Measurements from ENCODE around the gene TRIB2.
A peak's percentile ranks its signal among the peaks of the same experiment; 100 is the strongest.

Gene TRIB2

DNA sequence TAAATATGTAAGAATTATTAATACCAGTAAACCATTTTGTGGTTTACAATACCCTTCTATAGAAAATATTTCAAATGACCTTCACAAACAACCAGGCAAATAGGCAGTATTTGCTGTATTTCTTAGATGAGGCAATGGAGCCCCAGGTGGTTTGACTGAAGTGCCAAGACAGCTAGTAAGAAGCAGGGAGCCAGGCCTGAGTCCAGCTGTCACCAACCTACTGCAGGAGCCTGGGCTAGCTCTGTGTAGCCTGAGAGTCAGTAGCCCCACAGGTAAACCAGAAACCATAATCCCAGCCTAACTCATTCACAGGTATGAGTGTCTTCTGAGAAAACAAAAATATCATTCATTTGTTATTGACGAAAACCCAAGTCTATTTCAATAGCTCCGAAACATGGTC lies 45.6 kb downstream of the TRIB2 start:
- DNase-seq, result no peak
- Histone ChIP-seq H3K4me3 (ENCODE audit: low read depth, low read length) (no peak overlapping the region), H3K27me3 (replicated peaks) (no peaks in the 10 kb centered on the region), H3K36me3 (replicated peaks) (no peaks in the 10 kb centered on the region), H3K27ac (no peak overlapping the region)
- in situ Hi-C loops (cut with HindIII; ENCODE audit: low pct_ligation_motif_present, low sequenced_read_pairs), result no loop called here
- TF ChIP-seq CTCF (IDR thresholded peaks at IDR 0.05; ENCODE audit: low read depth, low read length, missing control alignments), result no peak

GRCh38 chr2:12762976-12763375 lies 46.2 kb downstream of the TRIB2 start:
- Histone ChIP-seq H3K4me3 (ENCODE audit: low read depth, low read length) (no peak overlapping the region), H3K36me3 (replicated peaks) (no peaks in the 10 kb centered on the region), H3K27me3 (replicated peaks) (no peaks in the 10 kb centered on the region), H3K27ac (no peak overlapping the region)
- DNase-seq, result no peak
- TF ChIP-seq CTCF (IDR thresholded peaks at IDR 0.05; ENCODE audit: low read depth, low read length, missing control alignments), result no peak
- in situ Hi-C loops (cut with HindIII; ENCODE audit: low pct_ligation_motif_present, low sequenced_read_pairs), result no loop called here

- in situ Hi-C loops (cut with HindIII; ENCODE audit: low pct_ligation_motif_present, low sequenced_read_pairs), result no loop called here
- DNase-seq, result no peak
- Histone ChIP-seq H3K4me3 (ENCODE audit: low read depth, low read length) (no peak overlapping the region), H3K27me3 (replicated peaks) (no peaks in the 10 kb centered on the region), H3K27ac (no peak overlapping the region), H3K36me3 (replicated peaks) (no peaks in the 10 kb centered on the region)
- TF ChIP-seq CTCF (IDR thresholded peaks at IDR 0.05; ENCODE audit: low read depth, low read length, missing control alignments), result no peak
These were observed 46.8 kb downstream of the TRIB2 start for GRCh38 chr2:12763486-12763885.

DNA sequence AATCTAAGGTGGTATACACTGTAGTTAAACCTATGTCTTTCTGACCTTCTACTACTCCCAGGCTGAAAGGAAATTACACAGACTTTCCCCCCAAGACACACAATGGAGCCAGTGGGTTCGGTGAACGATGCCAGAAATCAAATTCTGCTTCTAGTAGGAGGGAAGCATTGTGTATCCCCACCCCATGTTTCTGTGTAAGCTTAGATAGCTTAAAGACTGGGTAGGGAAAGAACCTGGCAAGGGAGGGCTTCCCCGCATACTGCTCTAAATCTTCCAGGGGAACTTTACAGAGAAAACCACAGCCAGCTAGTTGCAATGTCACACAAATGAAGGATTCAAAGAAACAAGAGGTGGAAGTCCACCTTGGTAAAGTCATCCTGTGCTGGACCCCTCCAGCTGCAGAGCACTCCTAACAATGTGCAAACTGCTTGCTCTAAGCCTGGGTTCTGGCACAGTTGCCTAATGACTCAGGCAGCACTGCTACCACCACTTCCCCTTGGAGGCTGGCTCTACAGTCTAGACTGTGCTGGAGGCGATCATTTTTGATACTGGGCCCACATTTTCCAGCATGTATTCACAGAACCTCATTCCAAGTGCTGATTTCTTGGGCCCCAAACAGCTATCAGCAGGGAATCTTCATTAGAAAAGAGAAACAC lies 47.5 kb downstream of the TRIB2 start:
- H3K27me3 ChIP-seq (replicated peaks), result no peaks in the 10 kb centered on the region
- no peak overlapping the region for H3K27ac ChIP-seq
- no peak for TF ChIP-seq CTCF (IDR thresholded peaks at IDR 0.05; ENCODE audit: low read depth, low read length, missing control alignments)
- no peak overlapping the region for H3K4me3 ChIP-seq (ENCODE audit: low read depth, low read length)
- in situ Hi-C loops (cut with HindIII; ENCODE audit: low pct_ligation_motif_present, low sequenced_read_pairs), result no loop called here
- H3K36me3 ChIP-seq (replicated peaks), result no peaks in the 10 kb centered on the region
- peak; percentile 70 for DNase-seq

GRCh38 chr2:12764849-12765605 lies 48.3 kb downstream of the TRIB2 start:
- H3K36me3 ChIP-seq (replicated peaks), result no peaks in the 10 kb centered on the region
- no peak overlapping the region for H3K4me3 ChIP-seq (ENCODE audit: low read depth, low read length)
- in situ Hi-C loops (cut with HindIII; ENCODE audit: low pct_ligation_motif_present, low sequenced_read_pairs), result no loop called here
- peak; percentile 27 for DNase-seq
- no peak overlapping the region for H3K27ac ChIP-seq
- no peak for TF ChIP-seq CTCF (IDR thresholded peaks at IDR 0.05; ENCODE audit: low read depth, low read length, missing control alignments)
- no peaks in the 10 kb centered on the region for H3K27me3 ChIP-seq (replicated peaks)

Data from brain microvascular endothelial cell (primary cell).